ENCODE data around the gene ORAI3. TPM values are rescaled to one million over a fixed set of nuclear protein-coding genes. Genes with fewer than 3 reads are reported as not detected.
A peak's percentile ranks its signal among the peaks of the same experiment; 100 is the strongest.

Gene ORAI3
- total RNA-seq, 1 donor = 43.6 TPM

DNA sequence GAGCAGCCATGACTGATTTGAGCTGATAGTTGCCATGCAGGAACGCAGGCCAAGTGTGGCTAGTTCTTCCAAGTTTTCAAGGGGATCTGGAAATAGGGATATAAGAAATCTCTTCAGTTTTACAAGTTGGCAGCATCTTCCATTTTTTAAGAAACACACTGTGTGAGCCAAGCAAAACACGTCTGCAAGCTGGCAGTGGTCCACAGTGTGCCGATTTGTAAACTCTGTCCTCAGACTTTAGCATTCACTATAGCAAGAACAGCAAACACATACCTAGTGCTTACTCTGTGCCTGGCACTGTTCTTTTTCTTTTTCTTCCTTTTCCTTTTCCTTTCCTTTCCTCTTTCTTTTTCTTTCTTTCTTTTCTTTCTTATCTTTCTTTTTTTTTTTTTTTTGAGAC, 2.9 kb downstream of the ORAI3 start:
- no peak for TF ChIP-seq CTCF (IDR thresholded peaks at IDR 0.05; ENCODE audit: insufficient read depth, low read depth, low read length)
- DNase-seq (ENCODE audit: low read depth) = peak; percentile 34
- H3K4me3 ChIP-seq (ENCODE audit: low read depth, low read length) = no peak overlapping the region

DNA sequence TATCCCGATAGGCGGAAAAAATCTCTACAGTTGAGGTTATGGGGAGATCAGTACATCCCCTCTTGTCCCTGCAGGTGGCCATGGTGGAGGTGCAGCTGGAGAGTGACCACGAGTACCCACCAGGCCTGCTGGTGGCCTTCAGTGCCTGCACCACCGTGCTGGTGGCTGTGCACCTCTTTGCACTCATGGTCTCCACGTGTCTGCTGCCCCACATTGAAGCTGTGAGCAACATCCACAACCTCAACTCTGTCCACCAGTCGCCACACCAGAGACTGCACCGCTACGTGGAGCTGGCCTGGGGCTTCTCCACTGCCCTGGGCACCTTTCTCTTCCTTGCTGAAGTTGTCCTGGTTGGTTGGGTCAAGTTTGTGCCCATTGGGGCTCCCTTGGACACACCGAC, 4.2 kb downstream of the ORAI3 start:
- DNase-seq (ENCODE audit: low read depth) = no peak
- TF ChIP-seq CTCF (IDR thresholded peaks at IDR 0.05; ENCODE audit: insufficient read depth, low read depth, low read length) = no peak

GRCh38 chr16:30953511-30954124, 4.8 kb downstream of the ORAI3 start:
- H3K4me3 ChIP-seq (ENCODE audit: low read depth, low read length) = no peak overlapping the region
- TF ChIP-seq CTCF (IDR thresholded peaks at IDR 0.05; ENCODE audit: insufficient read depth, low read depth, low read length) = peak; percentile 81
- peak; percentile 72 for DNase-seq (ENCODE audit: low read depth)

More for the DNA sequence above, 4.2 kb downstream of the ORAI3 start:
- H3K4me3 ChIP-seq (ENCODE audit: low read depth, low read length) = no peak overlapping the region

DNA sequence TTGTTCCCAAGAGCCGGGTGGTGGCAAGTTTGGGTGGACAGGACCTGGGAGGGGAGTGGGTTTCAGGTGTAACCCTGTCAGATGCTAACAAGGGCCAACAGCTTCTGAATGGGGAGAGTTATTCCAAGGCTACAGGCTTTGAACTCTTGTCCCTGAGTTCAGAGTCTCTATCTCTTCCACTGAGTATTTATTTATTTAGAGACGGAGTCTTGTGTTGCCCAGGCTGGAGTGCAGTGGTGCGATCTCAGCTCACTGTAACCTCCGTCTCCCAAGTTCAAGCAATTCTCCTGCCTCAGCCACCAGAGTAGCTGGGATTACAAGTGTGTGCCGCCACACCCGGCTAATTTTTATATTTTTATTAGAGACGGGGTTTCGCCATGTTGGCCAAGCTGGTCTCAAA, 6.1 kb downstream of the ORAI3 start:
- DNase-seq (ENCODE audit: low read depth) = no peak
- no peak for TF ChIP-seq CTCF (IDR thresholded peaks at IDR 0.05; ENCODE audit: insufficient read depth, low read depth, low read length)
- H3K4me3 ChIP-seq (ENCODE audit: low read depth, low read length) = no peak overlapping the region

DNA sequence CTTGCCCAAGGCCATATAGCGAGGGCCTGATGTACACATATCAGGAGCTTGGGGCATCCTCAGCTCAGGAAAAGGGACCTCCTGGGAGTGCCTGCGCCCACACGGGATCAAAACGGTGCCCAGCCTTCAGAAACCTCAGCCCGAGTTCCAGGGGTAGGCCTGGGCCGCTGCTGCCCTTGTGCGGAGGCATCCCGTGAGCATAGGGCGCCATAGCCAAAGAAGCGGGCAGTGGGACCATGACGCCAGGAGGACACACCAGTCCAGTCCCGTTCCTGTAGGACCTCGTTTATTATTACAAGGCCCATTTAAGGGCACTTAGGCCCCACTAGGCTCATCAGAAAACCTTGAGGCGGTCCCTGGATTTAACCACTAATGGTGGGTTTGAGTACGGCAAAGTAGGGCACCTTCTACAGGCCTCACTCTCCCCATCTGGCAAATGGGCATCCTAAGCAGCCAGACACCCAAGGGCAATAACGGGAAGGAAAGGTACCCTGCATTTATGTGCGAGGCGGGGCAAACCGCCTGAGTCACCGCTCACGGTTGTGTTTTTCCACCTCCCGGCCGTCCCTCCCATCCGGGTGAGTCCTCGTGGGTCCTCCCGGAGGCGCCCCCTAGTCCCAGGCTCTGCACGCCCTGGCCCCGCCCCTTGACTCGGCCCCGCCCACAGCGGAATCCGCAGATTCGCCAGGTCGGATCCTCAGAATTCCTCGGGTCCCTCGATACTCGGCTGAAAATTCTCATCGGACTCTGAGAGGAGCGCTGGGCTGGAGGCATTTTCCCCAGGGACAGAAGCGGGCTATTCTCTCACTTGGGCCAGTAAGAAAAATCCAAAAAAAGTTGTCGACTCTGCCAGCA, 8.0 kb downstream of the ORAI3 start:
- peak; percentile 89 for DNase-seq (ENCODE audit: low read depth)
- peak overlapping the region; percentile 93 for H3K4me3 ChIP-seq (ENCODE audit: low read depth, low read length)
- peak; percentile 32 for TF ChIP-seq CTCF (IDR thresholded peaks at IDR 0.05; ENCODE audit: insufficient read depth, low read depth, low read length)

DNA sequence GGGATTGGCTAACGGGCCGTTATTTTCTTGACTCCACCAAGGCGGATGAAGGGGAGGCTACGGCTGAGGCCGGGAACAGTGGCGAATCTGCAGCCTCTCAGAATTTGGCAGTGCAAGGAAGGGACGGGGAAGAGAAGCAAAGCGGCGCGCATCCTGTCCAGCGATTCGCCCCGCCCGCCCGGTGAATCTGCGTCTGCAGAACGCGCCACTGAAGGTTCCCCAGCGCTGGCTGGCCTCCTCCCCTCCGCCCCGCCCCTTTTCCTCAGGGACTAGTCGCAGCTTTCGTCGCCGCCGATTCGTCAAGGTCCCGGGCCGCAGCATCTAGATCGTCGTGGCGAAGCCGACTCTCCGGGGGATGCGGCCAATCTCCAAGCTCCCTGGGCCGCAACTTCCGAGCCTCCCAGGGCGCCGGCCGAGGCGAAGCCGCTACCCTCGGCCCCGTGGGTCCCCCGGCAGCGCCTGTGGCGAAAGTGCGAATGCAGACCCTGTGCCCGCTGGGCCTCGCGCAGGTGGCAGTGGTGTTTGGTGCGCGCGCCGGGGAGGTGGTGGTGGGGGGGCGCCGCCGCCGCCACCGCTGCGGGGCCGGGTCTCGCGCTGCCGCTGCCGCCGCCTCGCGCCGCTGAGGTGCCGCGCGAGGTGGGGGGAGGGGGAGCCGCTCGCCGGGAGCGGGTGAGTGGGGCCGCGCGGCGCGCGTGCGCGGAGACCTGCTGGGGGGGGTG, 8.7 kb downstream of the ORAI3 start, which contains the start of gene SETD1A:
Gene SETD1A (plus strand): TSS at position 299 of the 719 bp plus-strand sequence. CDS start 978 bp downstream, outside the sequence.
- peak within 1 kb of the TSS; percentile 93 for H3K4me3 ChIP-seq (ENCODE audit: low read depth, low read length)
- TF ChIP-seq CTCF (IDR thresholded peaks at IDR 0.05; ENCODE audit: insufficient read depth, low read depth, low read length) = no peak
- DNase-seq (ENCODE audit: low read depth) = peak; percentile 97

Measured in fibroblast of villous mesenchyme (primary cell).